Measurements from ENCODE around the gene FAM171A1. TPM values are rescaled to one million over a fixed set of nuclear protein-coding genes. Genes with fewer than 3 reads are reported as not detected.

The FAM171A1 gene
- total RNA-seq, 1 donor from 2014 or later = 28.2 TPM

GRCh38 chr10:15290150-15290549 lies 80.9 kb downstream of the FAM171A1 start:
- Histone ChIP-seq H2AFZ (replicated peaks) (no peak overlapping the region), H4K20me1 (ENCODE audit: low read depth) (no peaks in the 10 kb centered on the region), H3K4me1 (no peaks in the 10 kb centered on the region), H3K27me3 (no peaks in the 10 kb centered on the region), H3K27ac (no peak overlapping the region), H3K9me3 (ENCODE audit: low read depth) (no peaks in the 10 kb centered on the region), H3K79me2 (ENCODE audit: low read depth) (peaks cover 4% of the 10 kb centered on the region), H3K4me3 (no peak overlapping the region), H3F3A (ENCODE audit: low read depth) (no peaks in the 10 kb centered on the region), H3K36me3 (no peaks in the 10 kb centered on the region), H3K9ac (no peak overlapping the region), H3K4me2 (no peak overlapping the region)
- Mint-ChIP-seq H3K4me1 (peaks cover 19% of the 10 kb centered on the region), H3K27ac (no peak overlapping the region), H3K36me3 (peaks cover 8% of the 10 kb centered on the region), H3K4me3 (no peak overlapping the region), H3K27me3 (ENCODE audit: insufficient read depth, low read depth) (no peaks in the 10 kb centered on the region), H3K9me3 (peaks cover 8% of the 10 kb centered on the region)
- TF ChIP-seq CTCF (IDR thresholded peaks at IDR 0.05) (no peak), EZH2 (IDR thresholded peaks at IDR 0.05) (no peak), EZH2phosphoT487 (IDR thresholded peaks at IDR 0.05) (no peak)
- DNase-seq (ENCODE audit: low spot score) = no peak

GRCh38 chr10:15280974-15281373 lies 90.1 kb downstream of the FAM171A1 start:
- Mint-ChIP-seq H3K4me3 (no peak overlapping the region), H3K9me3 (no peaks in the 10 kb centered on the region), H3K27ac (no peak overlapping the region), H3K4me1 (no peaks in the 10 kb centered on the region), H3K27me3 (ENCODE audit: insufficient read depth, low read depth) (no peaks in the 10 kb centered on the region), H3K36me3 (peaks cover 36% of the 10 kb centered on the region)
- Histone ChIP-seq H4K20me1 (ENCODE audit: low read depth) (no peaks in the 10 kb centered on the region), H3K4me1 (no peaks in the 10 kb centered on the region), H3K79me2 (ENCODE audit: low read depth) (no peaks in the 10 kb centered on the region), H3F3A (ENCODE audit: low read depth) (no peaks in the 10 kb centered on the region), H3K36me3 (no peaks in the 10 kb centered on the region), H3K4me2 (no peak overlapping the region), H3K9me3 (ENCODE audit: low read depth) (no peaks in the 10 kb centered on the region), H3K27ac (no peak overlapping the region), H3K4me3 (no peak overlapping the region), H3K27me3 (no peaks in the 10 kb centered on the region), H2AFZ (replicated peaks) (no peak overlapping the region), H3K9ac (no peak overlapping the region)
- no peak for DNase-seq (ENCODE audit: low spot score)
- no peak for TF ChIP-seq CTCF (IDR thresholded peaks at IDR 0.05)
- no peak for TF ChIP-seq EZH2phosphoT487 (IDR thresholded peaks at IDR 0.05)
- no peak for TF ChIP-seq EZH2 (IDR thresholded peaks at IDR 0.05)

GRCh38 chr10:15280462-15280861 lies 90.6 kb downstream of the FAM171A1 start:
- Histone ChIP-seq H4K20me1 (ENCODE audit: low read depth) (no peaks in the 10 kb centered on the region), H3K9me3 (ENCODE audit: low read depth) (no peaks in the 10 kb centered on the region), H2AFZ (replicated peaks) (no peak overlapping the region), H3K4me2 (no peak overlapping the region), H3K36me3 (no peaks in the 10 kb centered on the region), H3K79me2 (ENCODE audit: low read depth) (no peaks in the 10 kb centered on the region), H3K9ac (no peak overlapping the region), H3K4me3 (no peak overlapping the region), H3F3A (ENCODE audit: low read depth) (no peaks in the 10 kb centered on the region), H3K4me1 (no peaks in the 10 kb centered on the region), H3K27ac (no peak overlapping the region), H3K27me3 (no peaks in the 10 kb centered on the region)
- no peak for DNase-seq (ENCODE audit: low spot score)
- no peaks in the 10 kb centered on the region for H3K9me3 Mint-ChIP-seq
- no peak overlapping the region for H3K27ac Mint-ChIP-seq
- no peak overlapping the region for H3K4me3 Mint-ChIP-seq
- no peaks in the 10 kb centered on the region for H3K27me3 Mint-ChIP-seq (ENCODE audit: insufficient read depth, low read depth)
- TF ChIP-seq EZH2 (IDR thresholded peaks at IDR 0.05) = no peak
- TF ChIP-seq CTCF (IDR thresholded peaks at IDR 0.05) = no peak
- H3K36me3 Mint-ChIP-seq = peaks cover 36% of the 10 kb centered on the region
- H3K4me1 Mint-ChIP-seq = no peaks in the 10 kb centered on the region
